SKM-1 (cell line): ENCODE results near the gene TAP1.

Experiments
- DNase-seq: peaks from one replicate; lab custom pipeline; 2025; ENCODE audit not compliant: unreplicated experiment; lab: John Stamatoyannopoulos, UW

Gene TAP1

DNA sequence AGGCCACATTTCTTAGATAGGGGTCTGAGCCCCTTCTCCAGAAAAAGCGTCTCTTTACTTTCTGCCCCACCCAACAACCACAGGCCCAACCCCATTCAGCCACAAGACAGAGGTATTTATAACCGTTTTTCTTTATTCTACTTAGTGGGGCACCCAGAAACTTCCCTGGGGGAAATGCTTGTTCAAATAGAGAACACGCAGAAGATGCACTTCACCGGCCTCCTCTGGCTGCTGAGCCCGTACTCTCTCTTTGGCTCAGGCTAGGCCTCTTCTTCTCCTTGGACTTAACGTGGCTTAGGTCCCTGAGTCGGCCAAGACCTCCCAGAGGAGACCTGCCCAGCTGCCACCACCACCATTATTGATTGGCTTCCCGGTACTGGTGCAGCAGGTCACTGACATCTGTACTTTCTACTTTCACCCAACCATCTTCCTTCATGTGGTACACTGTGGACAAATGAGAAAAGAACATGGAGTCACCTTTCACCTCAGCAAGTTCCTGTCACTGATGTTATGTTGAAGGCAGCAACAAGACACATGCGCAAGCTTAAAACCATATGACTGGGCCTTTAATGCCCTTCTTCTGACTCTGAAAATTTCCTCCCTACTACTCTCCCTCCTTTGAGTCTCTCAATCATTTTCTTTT lies 12.8 kb downstream of the TAP1 start:
- DNase-seq = no peak

DNA sequence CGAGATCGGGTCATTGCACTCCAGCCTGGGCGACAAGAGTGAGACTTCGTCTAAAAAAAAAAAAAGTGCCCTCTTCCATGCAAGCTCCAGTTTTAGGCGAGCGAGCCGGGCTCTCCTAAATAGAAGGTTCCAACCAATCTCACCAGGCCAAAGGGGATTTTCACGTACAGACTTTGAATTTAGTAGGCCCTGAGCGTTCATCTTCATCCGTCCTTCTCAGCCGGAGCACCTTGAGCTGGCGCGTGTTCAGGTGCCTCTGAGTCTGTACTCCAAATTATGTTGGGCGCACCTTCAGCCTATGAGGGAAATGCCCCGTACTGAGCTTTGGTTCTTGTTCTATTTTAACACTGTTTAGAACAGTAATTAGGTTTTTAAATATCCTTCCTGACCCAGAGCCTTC lies 14.1 kb downstream of the TAP1 start:
- DNase-seq = no peak

DNA sequence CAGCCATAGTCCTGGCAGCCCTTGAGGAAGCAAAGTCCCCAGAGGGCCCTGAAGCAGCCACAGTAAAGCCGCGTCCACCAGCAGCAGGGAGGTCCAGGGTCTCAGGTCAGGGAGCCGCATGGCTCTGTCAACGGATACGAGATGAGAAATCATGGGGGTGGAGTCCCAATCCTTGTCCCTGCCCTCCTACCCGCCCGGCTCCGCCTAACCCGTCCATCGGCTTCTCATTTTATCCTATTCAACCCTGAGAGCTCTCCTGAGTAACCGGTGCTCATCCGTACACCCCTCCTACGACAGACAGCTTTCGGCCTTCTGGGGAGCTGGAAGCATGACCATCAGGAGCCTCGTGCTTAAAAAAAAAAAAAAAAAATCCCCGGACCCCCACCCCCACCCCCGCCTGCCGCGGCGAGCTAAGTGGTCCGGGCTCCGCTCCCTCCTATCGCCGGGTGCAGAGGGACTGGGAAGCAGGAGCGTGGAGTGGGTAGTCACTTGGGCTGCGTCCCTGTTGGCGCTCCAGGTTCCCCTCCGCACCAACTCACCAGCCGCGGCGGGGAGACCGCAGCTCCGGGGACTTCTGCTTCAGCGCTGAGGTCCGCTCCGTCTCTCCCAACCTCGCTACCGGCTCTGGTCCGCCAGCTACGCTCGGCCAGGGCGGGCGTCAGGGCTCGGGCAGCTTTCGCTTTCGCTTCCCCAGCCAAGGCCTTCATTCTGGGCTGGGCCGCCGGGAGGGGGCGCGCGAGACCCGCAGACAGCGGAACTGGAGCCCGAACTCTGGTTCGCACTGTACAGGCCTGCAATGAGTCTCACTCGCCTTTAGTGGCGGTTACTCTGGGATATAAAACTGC lies 15.2 kb downstream of the TAP1 start, which contains the start of gene TAP2:
Gene TAP2, minus strand, starts transcription at position 626 of the 845 bp plus-strand sequence. Its CDS starts 506 bp downstream, at position 120.
- peak; percentile 89 for DNase-seq

DNA sequence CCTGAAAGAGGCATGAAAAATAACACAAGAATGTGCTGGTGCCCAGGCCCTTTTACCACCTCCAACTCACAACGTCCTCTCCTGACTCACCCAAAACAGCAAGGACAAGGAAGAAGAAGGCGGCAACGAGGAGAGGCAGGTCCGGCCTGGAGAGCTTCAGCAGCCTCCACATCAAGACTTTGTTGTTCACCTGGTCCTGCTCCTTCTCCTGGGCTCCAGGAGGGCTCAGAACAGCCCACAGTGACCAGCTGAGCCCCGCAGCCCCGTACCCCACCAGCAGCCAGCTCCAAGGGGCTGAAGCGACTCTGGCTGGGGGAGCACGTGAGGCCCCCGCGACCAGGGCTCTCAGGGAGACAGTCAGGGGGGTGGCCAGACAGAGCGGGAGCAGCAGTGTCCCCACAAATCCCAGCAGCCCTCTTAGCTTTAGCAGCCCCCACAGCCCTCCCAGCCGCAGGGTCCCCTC lies 15.8 kb downstream of the TAP1 start:
- DNase-seq = no peak

DNA sequence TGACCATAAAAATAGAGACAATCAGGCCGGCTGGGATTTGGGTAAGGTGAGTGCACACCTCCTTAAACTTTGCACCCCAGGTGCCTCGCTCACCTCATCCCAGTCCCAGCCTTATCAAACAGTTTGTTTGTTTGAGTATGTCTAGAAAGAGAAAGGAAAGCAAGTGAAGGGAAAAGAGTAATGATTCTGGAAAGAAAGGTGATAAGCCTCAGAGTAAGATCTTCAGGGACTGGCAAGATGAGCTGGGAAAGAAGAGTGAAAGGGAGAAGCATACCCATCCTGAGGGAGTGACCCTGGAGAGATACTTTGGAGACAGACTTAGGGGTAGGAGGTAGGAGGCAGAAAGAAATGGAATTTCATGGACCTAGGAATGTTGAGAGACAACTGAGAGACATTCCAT lies 16.6 kb downstream of the TAP1 start:
- DNase-seq = no peak

DNA sequence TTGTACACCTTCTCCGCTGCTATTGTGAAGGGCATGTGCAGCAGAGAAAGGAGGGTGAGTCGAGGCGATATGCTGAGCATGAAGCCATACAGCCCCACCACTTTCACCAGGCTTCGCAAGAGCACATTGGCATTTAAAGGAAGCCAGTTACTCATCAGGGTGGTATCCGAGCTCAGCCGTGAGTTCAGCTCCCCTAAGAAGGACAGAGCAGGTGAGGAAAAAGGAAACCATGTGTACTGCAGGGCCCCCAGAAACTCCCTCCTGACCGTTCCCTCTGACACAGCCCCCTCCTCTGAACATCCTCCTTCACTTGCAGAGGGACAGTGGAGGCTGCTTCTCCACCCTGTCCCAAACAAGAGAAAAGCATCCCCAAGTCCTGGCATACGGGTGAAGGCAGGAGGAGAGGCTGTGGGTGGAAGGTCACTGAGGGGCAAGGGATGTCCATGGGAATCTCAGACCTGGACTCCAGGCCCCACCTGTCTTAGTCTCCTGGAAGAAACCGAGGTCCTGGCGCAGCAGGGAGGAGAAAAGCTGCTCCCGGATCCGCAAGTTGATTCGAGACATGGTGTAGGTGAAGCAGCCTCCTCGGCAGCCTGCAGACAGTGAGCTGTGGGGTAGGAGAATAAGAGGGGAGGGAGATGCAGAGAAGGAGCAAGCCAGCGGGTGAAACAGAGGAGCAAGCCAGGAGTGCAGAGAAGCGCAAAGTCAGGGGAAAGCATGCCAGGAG lies 18.2 kb downstream of the TAP1 start:
- no peak for DNase-seq

DNA sequence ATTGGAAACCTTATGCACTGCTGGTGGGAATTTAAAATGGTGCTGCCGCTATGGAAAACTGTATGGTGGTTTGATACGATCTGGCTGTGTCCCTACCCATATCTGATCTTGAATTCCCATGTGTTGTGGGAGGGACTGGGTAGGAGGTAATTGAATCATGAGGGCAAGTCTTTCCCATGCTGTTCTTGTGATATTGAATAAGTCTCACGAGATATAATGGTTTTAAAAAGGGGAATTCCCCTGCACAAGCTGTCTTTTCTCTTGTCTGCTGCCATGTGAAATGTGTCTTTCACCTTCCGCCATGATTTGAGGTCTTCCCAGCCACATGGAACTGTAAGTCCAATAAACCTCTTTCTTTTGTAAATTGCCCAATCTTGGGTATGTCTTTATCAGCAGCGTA lies 19.8 kb downstream of the TAP1 start:
- DNase-seq = no peak

DNA sequence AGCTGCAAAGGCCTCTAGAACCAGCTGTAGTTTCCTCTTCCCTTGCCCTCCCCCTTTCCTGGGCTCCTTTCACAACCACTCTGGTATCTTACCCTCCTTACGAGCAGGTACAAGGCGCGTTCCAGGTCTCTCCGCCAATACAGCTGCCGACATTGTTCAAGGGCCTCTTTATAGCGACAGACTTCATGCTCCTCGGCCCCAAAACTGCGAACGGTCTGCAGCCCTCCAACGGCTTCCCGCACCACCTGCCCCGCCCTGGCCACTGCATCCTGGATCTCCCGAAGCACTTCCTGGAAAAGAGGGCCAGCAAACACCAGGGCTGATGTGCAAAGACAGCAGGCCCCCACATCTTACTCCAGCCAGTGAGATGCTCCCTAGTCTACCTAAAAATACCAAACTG lies 21.0 kb downstream of the TAP1 start:
- DNase-seq = no peak

DNA sequence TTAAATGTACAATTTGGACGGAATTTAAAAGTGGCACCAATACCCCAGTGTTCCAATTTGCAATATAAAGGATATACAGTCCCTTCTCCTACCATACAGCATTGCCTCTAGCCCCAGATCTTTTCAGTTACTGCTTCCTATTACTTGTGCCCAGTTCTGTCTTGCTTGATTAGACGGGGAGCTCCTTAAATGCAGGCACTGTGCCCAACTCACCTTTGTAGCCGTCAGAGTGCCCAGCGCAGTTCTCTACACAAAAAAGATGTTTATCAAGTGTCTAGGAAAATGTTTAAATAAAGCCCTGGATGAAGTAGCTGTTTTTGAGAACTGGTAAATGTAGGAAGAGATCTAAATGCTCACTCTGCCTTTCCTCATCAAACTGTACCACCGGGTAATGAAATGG lies 22.6 kb downstream of the TAP1 start:
- no peak for DNase-seq

DNA sequence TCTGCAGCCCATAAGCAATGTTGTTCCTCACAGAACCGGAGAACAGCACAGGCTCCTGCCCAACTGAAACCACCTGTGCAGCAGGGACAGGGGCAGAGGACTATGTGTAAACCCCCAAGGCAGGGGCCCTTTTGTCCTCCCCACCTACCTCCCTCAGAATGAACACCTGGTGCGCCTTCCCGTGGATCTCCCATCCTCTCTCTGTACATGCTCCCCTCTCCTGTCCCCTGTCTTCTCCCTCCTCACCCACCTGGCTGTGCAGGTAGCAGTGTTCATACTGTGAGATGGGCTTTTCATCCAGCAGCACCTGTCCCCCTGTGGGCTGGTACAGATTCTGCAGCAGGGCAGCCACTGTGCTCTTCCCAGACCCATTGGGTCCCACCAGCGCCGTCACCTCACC lies 23.5 kb downstream of the TAP1 start:
- DNase-seq = no peak

DNA sequence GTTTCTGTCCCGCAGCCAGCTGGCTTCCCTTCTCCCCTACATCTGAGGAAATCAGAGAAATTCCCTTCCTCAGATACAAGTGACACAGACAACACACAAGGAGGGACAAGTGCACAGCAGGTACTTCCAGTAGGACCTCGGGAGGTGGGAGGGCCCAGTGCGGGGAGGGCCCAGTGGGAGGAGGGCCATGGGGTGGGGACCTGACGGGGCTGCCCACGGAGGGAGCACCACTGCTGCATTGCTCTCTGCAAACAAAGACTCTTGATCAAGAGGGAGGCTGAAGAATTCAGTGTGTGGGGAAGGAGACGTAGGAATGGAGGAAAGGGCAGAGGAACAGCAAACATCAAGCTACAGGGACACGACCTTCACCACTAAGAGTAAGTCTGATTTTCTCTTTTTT lies 24.0 kb downstream of the TAP1 start:
- DNase-seq = no peak

DNA sequence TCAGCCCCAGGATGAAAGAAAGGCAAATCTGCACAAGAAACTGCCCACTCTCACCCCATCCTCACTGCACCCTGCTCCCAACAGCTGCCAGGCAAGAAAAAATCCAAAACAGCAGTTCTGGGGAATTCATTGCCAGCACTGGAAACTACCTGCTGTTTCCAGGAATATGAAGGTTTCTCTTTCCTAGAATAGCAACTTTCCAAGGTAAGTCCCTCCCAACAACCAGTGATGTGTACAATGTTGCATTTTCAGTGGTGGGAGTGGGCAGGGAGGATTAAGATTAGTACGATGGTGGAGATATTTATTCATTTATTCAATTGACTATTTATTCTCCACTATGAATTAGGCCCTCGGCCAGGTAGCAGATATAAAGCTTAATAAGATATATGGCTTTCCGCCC lies 26.5 kb downstream of the TAP1 start:
- DNase-seq = no peak

DNA sequence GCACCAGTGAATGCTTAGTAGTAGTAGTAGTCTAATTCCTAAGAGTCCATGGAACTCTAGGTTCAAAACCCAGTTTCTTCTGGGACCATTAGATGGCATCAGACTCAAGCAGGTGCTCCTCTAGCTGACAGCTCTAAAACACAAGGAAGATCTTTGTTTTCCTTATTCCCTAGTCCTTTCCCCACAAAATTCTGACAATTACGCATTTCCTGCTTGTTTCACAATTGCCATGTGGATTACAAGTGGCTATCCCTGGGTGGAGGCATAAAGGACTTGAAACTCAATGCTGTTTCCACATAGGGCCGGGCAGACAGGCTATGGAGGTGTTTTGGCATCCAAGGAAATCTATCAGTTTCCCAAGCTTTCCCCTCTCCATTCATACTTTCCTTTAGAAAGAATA lies 27.5 kb downstream of the TAP1 start:
- DNase-seq = no peak

DNA sequence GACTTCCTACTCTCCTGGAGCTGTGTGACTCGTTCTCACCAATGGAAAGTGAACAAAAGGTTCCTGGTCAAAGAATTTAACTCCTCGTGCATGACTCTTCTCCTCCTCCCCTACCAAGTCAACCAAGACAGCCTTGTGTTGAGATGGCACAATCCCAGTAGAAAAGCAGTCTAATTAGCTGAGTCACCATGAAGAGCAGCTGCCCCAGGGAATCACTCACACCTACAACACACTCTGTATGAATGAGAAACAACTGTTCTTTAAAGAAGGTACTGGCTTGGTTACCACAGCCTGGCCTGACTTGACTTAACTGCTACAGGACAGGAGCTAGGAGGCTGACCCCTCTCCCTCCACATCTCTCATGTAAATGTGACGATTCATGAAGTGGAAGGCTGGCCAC lies 33.8 kb downstream of the TAP1 start:
- no peak for DNase-seq

DNA sequence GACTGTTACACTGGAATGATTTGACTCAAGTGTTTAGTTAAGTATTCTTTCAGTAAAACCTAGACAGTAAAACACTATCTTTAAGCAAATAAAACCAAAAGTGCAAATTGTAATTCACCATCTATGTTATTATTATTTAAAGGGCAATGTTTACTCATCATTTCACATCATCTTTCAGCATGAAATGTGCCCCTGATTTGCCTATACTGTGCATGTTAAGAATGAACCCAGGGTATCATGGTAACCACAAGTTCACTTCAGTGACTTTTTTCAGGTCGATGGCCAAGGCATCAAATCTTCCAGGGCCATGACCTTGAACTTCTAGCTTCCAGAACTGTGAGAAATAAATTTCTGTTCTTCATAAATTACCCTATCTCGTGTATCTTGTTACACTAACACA lies 34.6 kb downstream of the TAP1 start:
- no peak for DNase-seq

DNA sequence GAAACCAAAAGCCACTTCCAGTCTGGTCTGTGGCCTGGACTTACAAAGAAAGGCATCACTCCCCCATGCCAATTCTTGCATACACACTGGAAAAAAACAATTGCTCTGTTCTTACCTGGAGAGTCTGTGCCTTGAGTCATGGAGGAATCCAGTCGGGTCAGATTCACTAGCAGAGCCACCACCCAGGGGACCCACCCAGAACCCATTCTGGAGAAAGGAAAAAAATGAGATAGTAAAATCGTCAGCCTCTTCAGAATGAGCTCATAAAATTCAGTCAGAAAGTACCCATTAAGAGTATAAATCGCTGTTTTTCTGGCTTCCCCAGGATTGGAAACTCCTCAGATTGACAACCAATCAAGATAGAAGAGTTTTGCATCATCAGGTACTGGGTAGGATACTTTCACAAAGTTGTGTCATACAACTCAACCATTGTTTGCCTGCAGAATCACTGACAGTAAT lies 36.7 kb downstream of the TAP1 start, which contains the start of gene HLA-DOB:
Gene HLA-DOB, minus strand, starts transcription at position 257 of the 459 bp plus-strand sequence. Its CDS starts 51 bp downstream, at position 206.
- no peak for DNase-seq

DNA sequence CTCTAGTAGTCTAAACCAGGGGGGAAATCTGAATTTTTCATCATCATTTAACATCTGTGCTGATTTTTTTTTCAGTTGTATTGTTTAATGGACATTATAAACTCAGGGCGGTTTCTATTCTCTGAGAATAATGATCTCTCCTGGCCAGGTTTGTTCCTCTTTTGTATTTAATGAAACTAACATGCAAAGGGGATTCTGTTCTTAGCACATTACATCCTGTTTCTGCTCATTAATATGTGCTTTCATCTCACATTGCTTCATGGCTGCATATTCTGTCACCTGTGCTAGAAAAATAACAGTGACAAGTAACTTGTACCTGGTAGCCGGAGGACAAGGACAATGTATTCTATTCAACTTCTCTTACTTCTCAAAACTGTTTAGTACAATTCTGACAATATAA lies 37.5 kb downstream of the TAP1 start:
- DNase-seq = no peak

DNA sequence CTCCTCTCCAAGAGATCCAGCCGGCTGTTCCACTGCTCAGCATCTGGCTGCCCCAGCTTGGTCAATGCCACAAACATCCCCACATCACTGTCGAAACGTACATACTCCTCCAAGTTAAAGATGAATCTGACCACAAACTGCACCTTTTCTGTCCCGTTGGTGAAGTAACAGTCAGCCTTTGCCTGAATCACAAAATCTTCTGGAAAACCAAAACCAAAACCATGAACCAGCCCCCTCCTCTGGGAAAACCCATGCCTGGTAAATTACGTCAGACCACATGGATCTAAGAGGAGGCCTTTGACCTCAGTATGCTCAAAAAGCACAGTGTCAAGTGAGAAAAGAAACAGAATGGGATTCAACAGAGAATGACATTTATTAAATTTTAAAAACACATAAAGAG lies 38.4 kb downstream of the TAP1 start:
- DNase-seq = no peak

DNA sequence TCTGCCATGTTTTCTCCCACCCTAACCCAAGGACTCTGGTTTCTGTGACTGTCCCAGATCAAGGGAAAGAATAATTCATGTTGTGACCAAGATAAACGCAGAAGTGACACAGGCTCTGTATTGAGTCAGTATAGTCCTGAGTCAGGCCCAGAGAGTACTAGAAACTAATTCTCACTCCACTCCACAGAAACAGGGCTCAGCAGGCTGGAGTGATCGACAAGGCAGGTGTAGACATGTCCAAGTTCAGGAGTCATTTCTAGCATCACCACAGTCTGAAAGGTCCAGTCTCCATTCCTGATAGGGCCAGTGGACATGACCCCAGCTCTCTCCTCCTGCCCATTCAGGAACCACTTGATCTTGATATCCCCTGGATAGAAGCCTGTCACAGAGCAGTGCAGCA lies 39.4 kb downstream of the TAP1 start:
- DNase-seq = no peak

DNA sequence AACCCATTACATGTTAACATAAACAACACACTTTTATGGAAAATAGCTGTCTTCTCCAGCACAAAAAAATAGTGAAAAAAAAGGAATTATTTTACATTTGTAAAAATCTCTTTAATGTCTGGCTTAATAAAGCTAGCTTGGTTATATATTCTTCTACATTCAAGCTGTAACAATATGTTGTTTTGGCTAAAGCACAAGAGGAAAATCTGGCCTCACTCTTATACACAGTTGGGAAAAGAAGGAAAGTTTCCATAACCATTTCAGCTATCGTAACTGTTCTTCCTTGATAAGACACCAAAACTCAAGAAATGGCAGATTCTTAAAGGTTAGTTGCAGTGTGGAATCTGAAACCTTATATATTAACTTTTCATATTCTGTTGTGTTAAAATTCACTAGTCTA lies 44.3 kb downstream of the TAP1 start:
- no peak for DNase-seq

DNA sequence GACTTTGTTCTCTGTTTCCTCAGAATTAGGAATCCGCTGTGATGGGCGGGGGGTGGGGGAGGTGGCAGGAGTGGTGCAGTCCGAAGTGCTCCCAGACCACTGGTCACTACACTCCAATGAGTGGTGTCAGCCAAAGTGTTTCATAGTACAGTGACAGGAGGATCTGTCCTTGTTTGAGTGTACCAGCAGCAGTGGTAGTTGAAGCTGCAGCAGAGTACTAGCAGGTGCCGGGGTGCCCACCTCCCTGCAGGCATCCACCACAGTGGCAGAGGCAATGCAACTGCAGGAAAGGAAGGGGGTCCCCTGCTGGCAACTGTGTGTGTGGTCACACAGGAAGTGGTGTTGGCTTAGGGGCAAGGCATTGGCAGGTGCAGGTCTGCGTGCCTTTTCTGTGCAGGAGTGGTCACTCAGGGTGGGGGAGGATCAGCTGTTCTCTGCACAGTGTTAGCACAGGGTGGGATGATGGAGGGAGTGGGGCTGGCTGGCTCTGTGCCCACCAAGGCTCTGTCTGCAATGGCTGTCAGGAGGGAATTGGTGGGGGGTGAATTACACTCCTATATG lies 46.4 kb downstream of the TAP1 start:
- no peak for DNase-seq
